ENCODE results near the gene SHISA2.

Gene SHISA2

GRCh38 chr13:26041444-26041843 lies 10.4 kb downstream of the SHISA2 start:
- H4K20me1 ChIP-seq = no peaks in the 10 kb centered on the region
- H3K4me3 ChIP-seq = no peak overlapping the region
- no peak for TF ChIP-seq Cebpa-rat (IDR thresholded peaks at IDR 0.05)
- H3K4me1 ChIP-seq = no peaks in the 10 kb centered on the region
- no peaks in the 10 kb centered on the region for H3K27me3 ChIP-seq
- no peak overlapping the region for H3K27ac ChIP-seq
- H3K9ac ChIP-seq = no peak overlapping the region
- H3K9me3 ChIP-seq (replicated peaks in 1 of 11) = peaks cover 0 to 3% (median 0%) of the 10 kb centered on the region in 11 experiments; a peak in 8 of 22 replicates
- 0 out of 22 replicates have a peak, but pooled peaks cover 0 to 3% (median 0%) of the 10 kb centered on the region in 11 experiments for H3K36me3 ChIP-seq
- no peak overlapping the region for H3K4me2 ChIP-seq

- TF ChIP-seq Cebpa-rat (IDR thresholded peaks at IDR 0.05) = no peak
- Histone ChIP-seq H3K27ac (no peak overlapping the region), H3K4me2 (no peak overlapping the region), H3K36me3 (0 out of 22 replicates have a peak, but pooled peaks cover 0 to 2% (median 0%) of the 10 kb centered on the region in 11 experiments), H3K9me3 (replicated peaks in 1 of 11) (peaks cover 0 to 23% (median 3%) of the 10 kb centered on the region in 11 experiments; a peak in 9 of 22 replicates), H3K4me1 (no peaks in the 10 kb centered on the region), H3K27me3 (no peaks in the 10 kb centered on the region), H3K4me3 (no peak overlapping the region), H4K20me1 (no peaks in the 10 kb centered on the region), H3K9ac (no peak overlapping the region)
These were observed 12.8 kb downstream of the SHISA2 start for GRCh38 chr13:26038931-26039475.

DNA sequence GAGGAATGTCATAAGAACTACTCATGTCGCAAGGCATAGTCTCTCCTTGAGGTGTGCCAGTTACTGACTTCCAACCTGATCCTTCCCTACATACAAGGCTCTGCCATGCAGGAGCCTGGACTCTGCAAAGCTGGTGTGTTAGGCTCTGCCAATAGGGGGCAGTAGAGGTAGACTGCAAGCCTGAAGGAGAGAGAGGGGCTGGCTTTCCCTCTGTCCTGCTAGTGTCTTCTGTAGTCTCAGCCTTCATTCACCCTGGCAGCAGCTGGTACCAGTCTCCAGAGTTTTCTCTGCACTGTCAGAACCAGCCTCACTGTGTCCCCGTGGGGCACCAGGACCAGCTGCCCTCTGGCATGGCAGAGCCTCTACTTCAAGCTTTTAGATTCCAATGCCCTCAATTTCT lies 14.5 kb downstream of the SHISA2 start:
- Histone ChIP-seq H4K20me1 (no peaks in the 10 kb centered on the region), H3K4me3 (no peak overlapping the region), H3K36me3 (no peaks in the 10 kb centered on the region), H3K27me3 (no peaks in the 10 kb centered on the region), H3K4me1 (no peaks in the 10 kb centered on the region), H3K9me3 (replicated peaks in 1 of 11) (peaks cover 0 to 28% (median 4%) of the 10 kb centered on the region in 11 experiments; a peak in 13 of 22 replicates), H3K9ac (no peak overlapping the region), H3K4me2 (no peak overlapping the region), H3K27ac (no peak overlapping the region)
- no peak for TF ChIP-seq Cebpa-rat (IDR thresholded peaks at IDR 0.05)

DNA sequence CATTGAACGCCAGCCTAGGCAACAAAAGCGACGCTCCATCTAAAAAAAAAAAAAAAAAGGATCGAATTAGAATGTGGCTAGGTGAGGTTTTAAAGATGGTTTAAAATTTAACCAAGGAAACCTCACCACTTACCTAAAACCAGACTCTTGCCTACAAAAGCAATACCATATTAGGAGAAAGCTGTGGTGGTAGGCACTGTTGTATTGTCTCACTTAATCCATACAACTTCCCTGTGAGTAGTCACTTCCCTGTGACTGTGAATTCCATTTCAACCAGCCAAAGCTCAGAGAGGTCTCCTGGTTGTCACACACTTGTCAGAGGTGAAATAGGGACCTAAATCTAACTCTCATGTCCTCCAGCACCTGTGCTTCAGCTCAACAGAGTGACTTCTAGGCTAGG lies 15.4 kb downstream of the SHISA2 start:
- Histone ChIP-seq H3K27me3 (no peaks in the 10 kb centered on the region), H3K27ac (no peak overlapping the region), H3K9ac (no peak overlapping the region), H3K36me3 (no peaks in the 10 kb centered on the region), H3K9me3 (replicated peaks in 1 of 11) (peaks cover 6 to 37% (median 13%) of the 10 kb centered on the region in 11 experiments), H4K20me1 (no peaks in the 10 kb centered on the region), H3K4me2 (no peak overlapping the region), H3K4me3 (no peak overlapping the region), H3K4me1 (no peaks in the 10 kb centered on the region)
- no peak for TF ChIP-seq Cebpa-rat (IDR thresholded peaks at IDR 0.05)

DNA sequence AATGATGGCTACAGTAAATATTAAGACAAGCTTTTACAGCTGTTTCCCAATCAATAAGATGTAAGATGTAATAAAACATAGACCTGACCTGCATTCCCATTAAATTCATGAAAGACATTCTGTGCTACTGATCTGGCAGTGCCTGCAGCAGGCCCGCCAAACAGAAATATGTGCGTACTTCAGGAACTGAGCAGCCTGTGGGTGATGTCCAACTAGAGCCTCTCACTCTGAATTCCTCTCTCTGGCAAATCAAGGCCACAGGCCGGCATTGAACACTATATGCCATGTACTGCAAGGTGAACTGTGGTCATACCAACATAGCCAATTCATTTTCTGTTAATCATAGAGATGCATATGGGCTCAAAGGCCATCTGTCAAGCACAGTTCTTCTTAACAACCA lies 17.8 kb downstream of the SHISA2 start:
- Histone ChIP-seq H3K27me3 (no peaks in the 10 kb centered on the region), H4K20me1 (no peaks in the 10 kb centered on the region), H3K4me1 (no peaks in the 10 kb centered on the region), H3K9ac (no peak overlapping the region), H3K27ac (no peak overlapping the region), H3K9me3 (replicated peaks in 1 of 11) (peaks cover 20 to 52% (median 26%) of the 10 kb centered on the region in 11 experiments), H3K4me3 (no peak overlapping the region), H3K36me3 (no peaks in the 10 kb centered on the region; a peak in 2 of 22 replicates), H3K4me2 (no peak overlapping the region)
- no peak for TF ChIP-seq Cebpa-rat (IDR thresholded peaks at IDR 0.05)

DNA sequence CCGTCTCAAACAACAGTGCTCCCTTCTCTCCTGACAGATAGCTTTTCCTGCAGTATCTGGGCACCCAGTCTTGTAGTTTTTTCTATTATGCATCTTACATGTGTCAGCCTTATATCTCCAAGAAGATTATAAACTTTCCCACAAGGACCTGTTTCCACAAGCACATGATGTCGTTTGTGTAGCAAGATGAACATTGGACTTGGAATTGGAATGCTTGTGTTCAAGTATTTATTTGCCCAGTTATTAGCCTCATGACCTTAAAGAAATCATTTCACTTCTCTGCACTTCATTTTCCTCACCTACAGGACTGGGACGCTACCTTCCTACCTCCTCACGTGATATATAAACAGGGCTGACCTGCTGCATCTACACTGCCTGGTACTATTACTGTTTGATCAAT lies 21.5 kb downstream of the SHISA2 start:
- no peak for TF ChIP-seq Cebpa-rat (IDR thresholded peaks at IDR 0.05)
- Histone ChIP-seq H3K9ac (no peak overlapping the region), H3K4me2 (no peak overlapping the region), H3K9me3 (replicated peaks in 1 of 11) (peaks cover 20 to 39% (median 23%) of the 10 kb centered on the region in 11 experiments), H3K36me3 (no peaks in the 10 kb centered on the region; a peak in 2 of 22 replicates), H4K20me1 (no peaks in the 10 kb centered on the region), H3K4me1 (no peaks in the 10 kb centered on the region), H3K27ac (no peak overlapping the region), H3K27me3 (peaks cover 0 to 4% (median 0%) of the 10 kb centered on the region in 11 experiments; a peak in 4 of 22 replicates), H3K4me3 (no peak overlapping the region)

DNA sequence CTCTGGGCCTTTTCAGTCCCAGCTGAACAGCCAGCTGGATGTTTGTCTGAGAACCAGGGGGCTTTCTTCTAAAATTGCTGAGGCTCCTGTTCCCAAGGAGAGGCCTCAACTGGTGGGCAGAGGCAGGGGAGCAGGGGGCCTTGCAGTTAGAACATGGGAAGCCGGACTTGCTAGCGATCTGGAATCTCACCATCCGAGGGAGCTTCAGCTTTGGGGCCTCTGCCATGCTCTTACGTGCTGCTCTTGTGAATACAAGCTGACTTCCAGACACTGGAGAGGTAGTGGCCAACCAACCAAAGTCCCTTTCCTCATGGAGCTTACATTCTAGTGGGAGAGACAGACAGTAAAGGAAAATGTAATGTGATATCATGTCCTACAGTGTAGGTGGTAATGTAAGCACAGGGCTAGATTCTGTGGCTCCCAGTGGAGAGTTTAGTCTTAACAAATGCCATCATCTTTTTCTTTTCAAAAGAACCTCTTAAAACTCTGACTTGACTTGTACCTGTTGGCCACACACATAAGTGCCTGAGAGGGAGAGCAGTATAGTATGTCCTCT lies 22.2 kb downstream of the SHISA2 start:
- Histone ChIP-seq H4K20me1 (no peaks in the 10 kb centered on the region), H3K4me1 (no peaks in the 10 kb centered on the region), H3K9me3 (replicated peaks in 1 of 11) (peaks cover 20 to 33% (median 23%) of the 10 kb centered on the region in 11 experiments), H3K9ac (no peak overlapping the region), H3K36me3 (no peaks in the 10 kb centered on the region; a peak in 2 of 22 replicates), H3K27ac (no peak overlapping the region), H3K4me2 (no peak overlapping the region), H3K27me3 (peaks cover 0 to 10% (median 4%) of the 10 kb centered on the region in 11 experiments; a peak in 7 of 22 replicates), H3K4me3 (no peak overlapping the region)
- TF ChIP-seq Cebpa-rat (IDR thresholded peaks at IDR 0.05) = no peak

- TF ChIP-seq Cebpa-rat (IDR thresholded peaks at IDR 0.05) = no peak
- H3K9me3 ChIP-seq (replicated peaks in 1 of 11) = peaks cover 9 to 13% (median 12%) of the 10 kb centered on the region in 11 experiments
- peaks cover 18 to 21% (median 20%) of the 10 kb centered on the region in 10 experiments for H3K4me1 ChIP-seq
These were observed 25.6 kb downstream of the SHISA2 start for GRCh38 chr13:26026211-26026610.

GRCh38 chr13:26025771-26026170 lies 26.0 kb downstream of the SHISA2 start:
- no peaks in the 10 kb centered on the region for H4K20me1 ChIP-seq
- no peaks in the 10 kb centered on the region; a peak in 1 of 22 replicates for H3K36me3 ChIP-seq
- no peak overlapping the region for H3K4me3 ChIP-seq
- no peak for TF ChIP-seq Cebpa-rat (IDR thresholded peaks at IDR 0.05)
- H3K9me3 ChIP-seq (replicated peaks in 1 of 11) = peaks cover 4 to 8% (median 7%) of the 10 kb centered on the region in 11 experiments
- no peak overlapping the region; a peak in 1 of 22 replicates for H3K4me2 ChIP-seq
- H3K27me3 ChIP-seq = peaks cover 0 to 19% (median 8%) of the 10 kb centered on the region in 11 experiments; a peak in 9 of 22 replicates
- no peak overlapping the region for H3K27ac ChIP-seq
- peaks cover 18 to 26% (median 25%) of the 10 kb centered on the region in 10 experiments for H3K4me1 ChIP-seq
- no peak overlapping the region for H3K9ac ChIP-seq

More at GRCh38 chr13:26026211-26026610, 25.6 kb downstream of the SHISA2 start:
- Histone ChIP-seq H3K9ac (no peak overlapping the region), H4K20me1 (no peaks in the 10 kb centered on the region), H3K4me3 (no peak overlapping the region), H3K27ac (no peak overlapping the region), H3K4me2 (no peak overlapping the region; a peak in 1 of 22 replicates), H3K36me3 (no peaks in the 10 kb centered on the region; a peak in 2 of 22 replicates), H3K27me3 (peaks cover 0 to 19% (median 8%) of the 10 kb centered on the region in 11 experiments; a peak in 9 of 22 replicates)
